ENCODE data around the gene DACT3.

The DACT3 gene

DNA sequence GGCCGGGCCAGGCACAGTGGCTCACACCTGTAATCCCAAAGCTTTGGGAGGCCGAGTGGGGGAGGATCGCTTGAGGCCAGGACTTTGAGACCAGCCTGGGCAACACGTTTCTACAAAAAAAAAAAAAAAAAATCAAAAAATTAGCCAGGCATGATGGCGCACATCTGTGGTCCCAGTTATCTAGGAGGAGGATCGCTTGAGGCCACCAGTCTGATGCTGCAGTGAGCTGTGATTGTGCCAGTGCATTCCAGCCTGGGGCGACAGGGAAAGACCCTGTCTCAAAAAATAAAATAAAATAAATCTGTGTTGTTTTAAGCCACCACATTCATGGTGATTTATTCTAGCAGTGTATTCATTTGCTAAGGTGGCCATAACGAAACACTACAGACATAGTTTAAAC lies 4.1 kb upstream of the DACT3 start:
- no peak for DNase-seq

- DNase-seq = peak; percentile 56
Measured at GRCh38 chr19:46661735-46662592, 982 bp upstream of the DACT3 start.

GRCh38 chr19:46660551-46661019 lies 397 bp downstream of the DACT3 start:
- no peak for DNase-seq

DNA sequence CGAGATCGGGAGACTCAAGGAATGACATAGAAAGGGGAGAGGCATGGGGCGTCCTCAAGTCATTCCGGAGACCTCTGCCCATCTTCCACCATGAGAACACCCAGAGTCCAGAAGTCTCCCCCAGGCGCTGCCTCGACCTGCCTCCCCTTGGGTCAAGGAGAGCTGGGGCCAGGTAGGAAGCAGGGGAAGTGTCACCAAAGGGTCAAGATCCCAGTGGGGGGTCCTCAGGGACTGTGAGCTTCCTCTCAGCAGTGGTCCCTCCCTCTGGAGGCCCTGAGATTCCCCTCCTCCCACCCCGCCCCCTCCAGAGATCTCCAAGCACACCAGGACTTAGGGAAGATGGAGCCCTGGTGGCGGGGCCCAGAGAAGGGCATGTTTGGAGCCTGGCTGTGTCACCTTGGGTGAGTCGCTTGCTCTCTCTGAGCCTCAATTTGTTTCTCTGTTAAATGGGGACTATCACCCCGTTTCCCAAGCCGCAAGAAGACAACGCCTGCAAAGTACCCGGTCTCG lies 919 bp downstream of the DACT3 start:
- no peak for DNase-seq

DNA sequence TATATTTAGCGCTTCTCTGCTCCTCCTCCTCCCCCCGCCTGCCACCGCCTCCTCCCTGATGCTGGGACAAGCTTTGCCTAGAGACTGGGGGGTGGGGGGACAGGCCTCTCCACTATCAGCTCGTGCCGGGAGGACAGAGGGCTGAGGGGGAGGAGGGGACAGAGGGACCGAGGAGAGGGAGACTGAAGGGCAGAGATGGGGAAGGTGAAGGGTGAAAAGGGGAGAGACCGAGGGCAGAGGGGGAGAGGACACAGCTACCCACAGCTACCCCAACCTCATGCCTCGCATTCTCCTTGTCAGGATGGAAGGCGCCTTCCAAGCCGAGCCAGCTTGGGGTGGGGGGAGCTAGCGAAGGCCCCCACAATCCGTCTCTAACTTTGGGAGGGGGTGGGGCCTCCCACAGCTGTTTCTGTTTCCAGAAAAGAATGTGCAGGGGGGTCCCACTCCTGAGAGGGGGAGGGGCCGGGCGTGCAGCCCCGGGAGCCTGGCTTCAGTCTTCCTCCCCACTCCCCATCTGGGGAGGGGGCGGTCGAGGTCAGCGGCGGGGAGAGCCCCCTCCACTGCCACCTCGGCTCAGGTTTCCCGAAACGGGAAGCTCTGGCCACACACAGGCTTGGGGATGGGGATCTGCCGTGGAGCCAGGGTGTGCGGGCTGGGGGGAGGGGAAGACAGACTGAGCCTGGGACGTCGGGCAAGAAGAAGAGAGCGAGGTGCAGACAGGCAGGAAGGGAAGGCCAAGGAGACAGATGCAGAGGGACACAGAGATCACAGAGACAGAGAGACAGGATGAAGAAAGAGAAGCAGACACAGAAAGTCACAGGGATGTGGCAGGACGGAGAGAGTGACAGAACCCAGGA lies 1.6 kb downstream of the DACT3 start:
- DNase-seq = no peak

DNA sequence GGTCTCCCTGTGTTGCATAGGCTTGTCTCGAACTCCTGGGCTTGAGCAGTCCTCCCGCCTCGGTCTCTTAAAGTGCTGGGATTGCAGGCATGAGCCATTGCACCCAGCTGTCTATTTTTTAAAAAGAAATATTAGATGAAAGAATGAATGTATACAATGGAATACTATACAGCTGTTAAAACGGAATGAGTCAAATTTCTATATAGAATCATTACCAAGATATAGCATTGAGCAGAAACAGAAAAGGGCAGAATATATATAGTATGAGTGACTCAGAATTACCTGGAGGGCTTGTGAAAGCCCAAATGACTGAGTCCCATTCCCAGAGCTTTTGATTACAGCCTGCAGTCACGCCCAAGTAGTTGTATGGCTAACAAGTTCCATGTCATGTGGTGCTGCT lies 4.4 kb downstream of the DACT3 start:
- no peak for DNase-seq

DNA sequence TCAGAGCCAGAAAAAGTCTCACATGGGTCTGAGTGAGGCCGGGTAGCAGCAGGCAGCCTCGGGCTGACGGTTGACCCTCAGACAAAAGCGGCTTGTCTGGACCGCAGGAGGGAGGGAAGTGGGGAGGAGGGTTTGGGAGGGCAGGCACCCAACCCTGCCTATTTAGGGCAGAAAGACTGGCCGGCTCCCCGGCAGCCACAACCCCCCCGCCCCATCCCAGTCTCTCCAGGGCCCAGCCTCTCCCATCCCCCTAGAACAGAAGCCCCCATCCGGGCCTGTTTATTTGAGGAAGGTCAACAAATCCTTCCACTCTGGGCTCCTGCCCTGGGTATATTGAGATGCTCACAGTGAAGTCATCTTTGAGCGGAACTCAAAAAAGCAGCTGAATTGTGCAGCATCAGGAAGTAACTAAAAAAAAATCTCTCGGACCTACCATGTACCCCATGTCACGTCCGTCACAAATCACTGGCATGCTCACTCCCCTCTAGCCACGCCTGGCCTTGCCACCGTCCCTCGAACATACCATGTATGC lies 6.3 kb downstream of the DACT3 start:
- no peak for DNase-seq

DNA sequence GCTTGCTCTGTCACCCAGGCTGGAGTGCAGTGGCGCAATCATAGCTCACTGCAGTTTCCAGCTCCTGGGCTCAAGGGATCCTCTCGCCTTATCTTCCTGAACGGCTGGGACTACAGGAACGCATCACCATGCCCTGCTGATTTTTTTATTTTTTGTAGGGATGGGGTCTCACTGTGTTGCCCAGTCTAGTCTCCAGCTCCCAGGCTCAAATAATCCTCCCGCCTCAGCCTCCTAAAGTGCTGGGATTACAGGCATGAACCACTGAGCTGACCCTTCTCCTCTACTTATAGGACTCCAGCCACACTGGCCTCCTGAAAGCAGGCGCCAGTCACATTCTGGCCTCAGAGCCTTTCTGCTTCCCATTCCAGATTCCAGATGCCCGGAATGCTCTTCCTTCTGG lies 10.5 kb downstream of the DACT3 start:
- DNase-seq = no peak

- DNase-seq = no peak
Measured at GRCh38 chr19:46648961-46649960, 11.7 kb downstream of the DACT3 start.

GRCh38 chr19:46648060-46648960 lies 12.7 kb downstream of the DACT3 start:
- no peak for DNase-seq

GRCh38 chr19:46646402-46646801 lies 14.6 kb downstream of the DACT3 start:
- DNase-seq = no peak

DNA sequence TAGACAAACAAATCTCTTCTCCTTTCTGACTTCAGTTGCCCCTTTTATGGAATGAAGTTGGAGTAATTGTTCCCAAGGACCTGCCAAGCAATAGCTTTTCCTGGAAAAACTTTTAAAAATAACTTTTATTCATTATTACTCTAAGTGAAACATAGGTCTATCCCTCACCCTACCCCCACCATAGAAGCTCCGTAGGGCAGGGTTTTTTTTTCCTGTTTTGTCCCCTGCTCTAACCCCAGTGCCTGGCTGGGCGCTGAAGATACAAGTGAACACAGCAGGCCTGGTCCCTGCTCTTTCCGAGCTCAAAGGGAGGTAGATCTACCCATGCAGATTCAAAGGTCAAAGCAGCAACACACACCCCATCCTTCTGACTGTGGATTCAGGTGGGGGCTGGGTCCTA lies 16.3 kb downstream of the DACT3 start:
- DNase-seq = no peak

GRCh38 chr19:46640656-46641055 lies 20.3 kb downstream of the DACT3 start:
- no peak for DNase-seq

- no peak for DNase-seq
Measured at GRCh38 chr19:46639358-46640182, 21.4 kb downstream of the DACT3 start.

DNA sequence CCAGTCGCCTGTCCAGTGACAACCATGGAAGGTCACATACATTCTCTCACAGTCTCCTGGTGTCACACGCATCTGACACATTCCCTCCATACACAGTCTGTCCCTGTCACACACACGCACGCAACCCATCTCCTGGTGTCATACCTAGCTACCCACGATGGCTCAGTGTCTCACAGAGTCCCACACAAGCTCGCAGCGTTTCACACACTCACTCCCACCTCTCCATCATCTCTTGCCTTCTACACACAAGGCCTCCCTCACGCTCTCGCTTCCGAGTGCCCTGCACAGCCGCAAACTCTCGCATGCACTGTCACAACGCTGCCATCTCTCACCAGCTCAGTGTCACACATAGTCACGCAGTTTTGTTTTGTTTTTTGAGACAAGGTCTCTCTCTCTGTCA lies 23.8 kb downstream of the DACT3 start:
- DNase-seq = no peak

GRCh38 chr19:46635920-46636761 lies 24.8 kb downstream of the DACT3 start, which contains the start of gene GNG8:
TSS of gene GNG8 (minus strand) at chr19:46636202. CDS start at chr19:46634682, 1,520 bp downstream.
- DNase-seq = no peak

DNA sequence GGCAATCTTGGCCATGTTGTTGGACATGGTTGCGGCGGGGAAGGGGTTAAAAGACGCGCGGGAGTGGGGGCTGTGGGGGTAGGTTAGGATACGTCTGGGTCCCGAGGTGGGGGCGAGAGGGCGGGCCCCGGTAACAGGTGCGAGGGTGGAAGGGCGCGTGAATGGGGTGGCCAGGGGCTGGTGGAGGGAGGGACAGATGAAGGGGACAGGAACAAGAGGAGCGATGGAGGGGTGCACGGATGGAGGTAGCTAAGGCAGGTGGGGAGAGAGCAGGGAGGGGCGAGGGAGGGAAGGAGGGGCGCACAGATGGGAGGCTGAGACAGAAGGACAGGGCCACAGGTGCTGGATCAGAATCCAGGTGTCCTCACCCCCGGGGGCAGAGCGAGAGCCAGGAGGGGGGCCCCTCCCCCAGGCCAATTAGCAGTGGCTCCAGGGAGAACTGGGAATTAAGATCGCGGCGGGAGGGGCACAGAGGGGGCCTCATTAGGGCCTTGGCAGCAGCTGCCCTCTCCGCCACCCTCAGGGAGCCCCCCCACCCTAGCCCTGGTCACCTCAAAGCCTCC lies 26.2 kb downstream of the DACT3 start:
- DNase-seq = no peak

DNA sequence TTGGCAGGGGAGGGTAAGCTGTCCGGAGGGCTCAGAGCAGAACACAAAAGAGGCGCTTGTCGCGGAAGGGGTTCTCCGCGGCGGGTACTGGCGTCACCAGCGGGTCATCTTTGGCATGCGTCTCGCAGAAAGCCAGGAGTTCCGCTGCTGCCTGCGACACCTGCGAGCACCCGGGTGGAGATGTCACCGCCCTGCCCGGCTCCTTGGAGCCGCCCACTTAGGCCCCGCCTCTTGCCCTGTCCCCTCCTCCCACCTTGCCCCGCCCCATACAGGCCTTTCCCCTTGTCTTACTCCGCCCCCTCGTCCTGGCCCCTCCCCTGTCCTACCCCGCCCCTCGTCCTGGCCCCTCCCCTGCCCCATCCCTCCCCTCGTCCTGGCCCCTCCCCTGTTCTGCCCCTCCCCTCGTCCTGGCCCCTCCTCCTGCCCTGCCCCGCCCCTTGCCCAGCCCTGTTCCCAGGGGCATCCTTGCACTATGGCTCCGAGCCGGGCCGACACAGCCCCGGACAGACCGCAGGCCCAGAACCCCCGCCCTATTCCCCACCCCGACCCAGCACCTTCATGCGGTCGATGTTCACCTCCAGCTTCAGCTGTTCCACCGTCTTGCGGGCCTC lies 26.8 kb downstream of the DACT3 start:
- DNase-seq = peak; percentile 21

Measured in NCI-H774 (cell line).